GM12872 (cell line): ENCODE results near the gene LRG1.

ENCODE experiments used
- TF ChIP-seq, protein P1 (sequence below): IDR thresholded peaks from 3 replicates; pipeline ENCODE4 v1.5.1; 2011; ENCODE audit warnings: low read depth, mild to moderate bottlenecking, low read length, moderate library complexity; ENCODE audit not compliant: insufficient read depth

LRG1 gene

DNA sequence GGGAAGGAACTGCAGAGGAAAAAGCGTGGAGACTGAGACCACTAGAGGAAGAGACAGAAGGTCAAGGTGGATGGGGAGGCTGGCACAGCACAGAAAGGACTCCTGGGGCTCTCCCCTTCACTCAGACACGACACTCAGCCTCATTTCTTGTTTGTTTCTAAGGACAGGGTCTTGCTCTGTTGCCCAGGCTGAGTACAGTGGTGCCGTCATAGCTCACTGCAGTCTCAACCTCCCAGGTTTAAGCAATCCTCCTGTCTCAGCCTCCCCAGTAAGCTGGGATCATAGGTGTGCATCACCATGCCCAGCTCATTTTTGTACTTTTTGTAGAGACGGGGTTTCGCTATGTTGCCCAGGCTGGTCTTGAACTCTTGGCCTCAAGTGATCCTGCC, 31.1 kb upstream of the LRG1 start:
- TF ChIP-seq, protein P1, sequence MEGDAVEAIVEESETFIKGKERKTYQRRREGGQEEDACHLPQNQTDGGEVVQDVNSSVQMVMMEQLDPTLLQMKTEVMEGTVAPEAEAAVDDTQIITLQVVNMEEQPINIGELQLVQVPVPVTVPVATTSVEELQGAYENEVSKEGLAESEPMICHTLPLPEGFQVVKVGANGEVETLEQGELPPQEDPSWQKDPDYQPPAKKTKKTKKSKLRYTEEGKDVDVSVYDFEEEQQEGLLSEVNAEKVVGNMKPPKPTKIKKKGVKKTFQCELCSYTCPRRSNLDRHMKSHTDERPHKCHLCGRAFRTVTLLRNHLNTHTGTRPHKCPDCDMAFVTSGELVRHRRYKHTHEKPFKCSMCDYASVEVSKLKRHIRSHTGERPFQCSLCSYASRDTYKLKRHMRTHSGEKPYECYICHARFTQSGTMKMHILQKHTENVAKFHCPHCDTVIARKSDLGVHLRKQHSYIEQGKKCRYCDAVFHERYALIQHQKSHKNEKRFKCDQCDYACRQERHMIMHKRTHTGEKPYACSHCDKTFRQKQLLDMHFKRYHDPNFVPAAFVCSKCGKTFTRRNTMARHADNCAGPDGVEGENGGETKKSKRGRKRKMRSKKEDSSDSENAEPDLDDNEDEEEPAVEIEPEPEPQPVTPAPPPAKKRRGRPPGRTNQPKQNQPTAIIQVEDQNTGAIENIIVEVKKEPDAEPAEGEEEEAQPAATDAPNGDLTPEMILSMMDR: no peak

DNA sequence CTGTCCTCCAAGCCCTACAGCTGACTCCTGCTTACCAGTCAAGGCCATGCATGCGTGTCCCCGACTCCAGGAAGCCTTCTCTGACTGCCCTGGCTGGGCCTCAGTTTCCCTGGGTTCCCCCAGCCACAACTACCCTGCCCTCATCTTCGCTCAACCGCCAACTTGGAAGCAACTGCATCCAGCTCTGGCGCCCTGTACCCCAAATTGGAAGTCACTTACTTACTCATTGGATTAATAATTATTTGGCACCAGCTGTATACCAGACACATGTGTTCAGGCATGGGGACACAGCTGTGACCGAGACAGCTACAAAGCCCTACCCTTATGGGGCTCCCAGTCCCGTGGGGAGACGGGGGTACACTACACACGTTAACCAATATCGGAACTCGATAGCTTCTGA, 30.6 kb upstream of the LRG1 start:
- TF ChIP-seq, protein P1: no peak

DNA sequence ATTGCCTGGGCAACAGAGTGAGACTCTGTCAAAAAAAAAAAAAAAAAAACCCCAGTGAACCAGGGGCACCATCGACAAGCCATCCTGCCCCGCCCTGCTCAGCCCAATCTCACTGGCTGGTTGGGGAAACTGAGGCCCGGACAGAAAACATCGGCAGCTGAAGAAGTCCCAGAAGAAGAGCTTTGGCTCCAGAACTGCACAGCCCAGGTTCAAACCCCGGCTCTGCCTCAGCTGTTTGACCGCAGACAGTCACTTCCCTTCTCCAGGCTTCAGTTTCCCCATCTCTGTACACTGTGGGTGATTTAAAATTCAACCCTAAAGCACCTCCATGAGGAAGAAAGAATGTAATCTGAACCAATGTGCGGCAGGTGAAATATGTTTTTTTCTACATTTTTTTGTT, 29.1 kb upstream of the LRG1 start:
- TF ChIP-seq, protein P1: no peak

DNA sequence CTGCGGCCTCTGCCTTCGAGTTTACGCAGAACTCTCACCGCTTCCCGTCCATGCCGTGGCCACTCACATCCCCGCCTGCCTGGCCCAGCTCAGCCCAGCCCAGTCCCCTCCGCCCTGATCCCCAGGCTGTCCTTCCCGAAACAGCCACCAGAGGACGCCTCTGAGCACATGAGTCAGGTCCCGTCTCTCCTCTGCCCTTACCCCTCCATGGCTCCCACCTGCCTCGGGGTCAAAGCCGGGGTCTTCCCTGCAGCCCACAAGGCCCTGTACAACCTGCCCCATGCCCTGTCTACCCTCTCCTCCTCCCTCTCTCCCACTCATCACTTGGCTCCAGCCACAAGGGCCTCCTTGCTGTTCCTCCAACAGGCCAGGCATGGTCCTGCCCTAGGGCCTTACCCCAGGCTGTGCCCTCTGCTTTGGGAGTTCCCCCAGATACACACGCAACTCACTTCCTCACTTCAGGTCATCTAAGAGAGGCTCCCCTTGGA, 27.8 kb upstream of the LRG1 start:
- TF ChIP-seq, protein P1: peak; percentile 96

DNA sequence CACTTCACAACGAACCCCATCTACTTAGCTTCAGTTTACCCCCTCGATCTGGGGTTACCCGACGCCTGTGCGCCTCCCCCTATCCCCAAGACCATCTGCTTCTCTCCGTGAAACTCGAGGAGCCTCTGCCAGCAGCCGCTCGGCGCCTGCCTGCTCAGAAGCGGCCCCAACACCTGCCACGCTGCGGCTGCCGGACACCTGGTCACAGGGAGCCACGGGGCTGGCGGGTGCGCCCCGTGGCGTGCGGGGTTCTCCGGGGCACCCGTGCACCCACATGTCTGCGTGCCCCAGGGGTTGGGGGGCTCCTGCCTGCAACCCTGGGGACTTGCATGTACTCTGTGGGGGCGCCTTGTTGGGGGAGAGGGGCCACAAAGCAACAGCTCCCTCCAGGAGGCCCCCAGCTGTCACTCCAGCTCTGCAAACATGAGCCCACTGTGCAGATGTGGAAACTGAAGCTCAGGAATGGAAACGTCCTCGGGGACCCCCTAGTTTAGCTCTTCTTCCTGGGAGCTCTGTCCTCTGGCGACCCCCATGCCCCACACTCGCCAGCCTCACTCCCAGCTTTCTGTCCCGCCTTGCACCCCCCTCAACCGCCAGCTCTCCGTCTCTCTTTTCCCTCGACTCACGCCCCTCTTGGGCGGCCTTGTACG, 26.7 kb upstream of the LRG1 start:
- TF ChIP-seq, protein P1: no peak

DNA sequence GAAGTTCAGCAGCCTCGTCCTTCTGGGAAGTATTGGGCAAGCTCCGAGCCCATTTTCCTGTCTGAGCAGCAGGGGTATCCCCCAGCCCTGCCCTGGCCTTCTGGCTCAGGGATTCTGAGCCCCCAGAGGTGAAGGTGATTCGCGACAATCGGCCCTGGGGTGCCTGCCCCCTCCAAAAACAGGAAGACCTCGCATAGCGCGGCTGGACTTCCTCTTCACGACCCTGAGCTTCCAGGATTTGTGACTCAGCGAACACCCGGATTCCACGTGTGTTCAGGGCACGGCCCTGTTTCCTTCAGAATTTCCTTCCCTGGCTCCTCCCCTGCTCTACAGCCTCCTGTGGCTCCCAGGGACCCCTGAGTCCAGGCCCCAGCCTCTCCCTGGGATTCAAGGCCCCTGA, 19.7 kb upstream of the LRG1 start, which contains the start of gene SEMA6B:
Gene SEMA6B (minus strand): TSS at position 116 of the 400 bp plus-strand sequence. CDS start 1,227 bp downstream, outside the sequence.
- TF ChIP-seq, protein P1: no peak

DNA sequence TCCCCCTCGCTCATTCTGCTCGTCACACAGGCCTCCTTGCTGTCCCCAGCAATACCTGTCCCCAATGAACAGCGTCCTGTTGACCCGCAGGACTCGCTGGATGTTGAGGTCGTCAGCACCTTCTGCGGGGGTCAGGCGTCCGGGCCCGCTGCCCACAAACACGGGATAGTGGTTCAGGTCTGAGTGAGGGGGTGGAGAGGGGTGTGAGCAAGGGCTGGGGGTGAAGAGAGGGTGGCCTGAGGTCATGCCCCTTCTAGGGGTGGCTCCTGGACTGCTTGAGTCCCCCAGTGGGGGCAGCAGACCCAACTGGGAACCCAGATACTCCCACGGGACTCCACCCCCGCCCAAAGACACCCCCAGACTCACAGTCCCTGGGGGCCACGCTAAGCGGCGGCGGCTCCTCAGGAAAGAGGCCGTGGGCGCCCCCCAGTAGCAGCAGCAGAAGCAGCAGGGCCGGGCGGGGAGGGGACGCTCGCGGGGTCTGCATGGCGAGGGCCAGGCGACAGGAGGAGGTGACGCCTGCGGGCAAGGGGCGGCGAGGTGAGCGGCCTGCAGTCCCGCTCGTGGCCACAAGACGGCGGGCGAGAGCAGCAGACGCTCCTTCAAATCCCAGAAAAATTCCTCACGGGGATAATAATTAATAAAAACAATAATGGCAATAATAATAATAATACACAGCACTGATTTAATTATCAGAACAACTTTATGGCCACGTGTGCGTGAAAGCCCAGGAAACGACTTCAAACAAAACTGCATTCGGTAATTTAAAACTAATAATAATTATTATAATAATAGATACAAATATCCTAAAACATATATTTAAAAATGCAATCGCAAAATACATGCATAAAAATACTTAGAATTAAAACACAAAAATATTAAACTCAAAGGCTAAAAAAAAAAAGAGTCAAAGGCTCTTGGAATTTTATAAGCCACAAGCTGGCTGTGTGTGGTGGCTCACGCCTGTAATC, 18.4 kb upstream of the LRG1 start:
- TF ChIP-seq, protein P1: peak; percentile 96
